ENCODE data around the gene C11orf58. TPM values are rescaled to one million over a fixed set of nuclear protein-coding genes. Genes with fewer than 3 reads are reported as not detected.

Gene C11orf58
- total RNA-seq, 1 donor from 2014 or later, result 40.9 TPM

- H3K4me1 ChIP-seq, result no peaks in the 10 kb centered on the region
- H3K9me3 ChIP-seq, result no peaks in the 10 kb centered on the region
- no peak overlapping the region for H3K27ac ChIP-seq
- no peak for DNase-seq (ENCODE audit: low spot score in 2 of 2)
- H3K27me3 ChIP-seq, result no peaks in the 10 kb centered on the region
- H3K36me3 ChIP-seq, result peaks cover 0 to 3% of the 10 kb centered on the region in 2 donors
- no peak for TF ChIP-seq CTCF (IDR thresholded peaks at IDR 0.05)
- intact Hi-C loops (cut with DNase I), result no loop called here
- no peak overlapping the region for H3K4me3 ChIP-seq
Measured at GRCh38 chr11:16799890-16800289, 61.4 kb downstream of the C11orf58 start.

DNA sequence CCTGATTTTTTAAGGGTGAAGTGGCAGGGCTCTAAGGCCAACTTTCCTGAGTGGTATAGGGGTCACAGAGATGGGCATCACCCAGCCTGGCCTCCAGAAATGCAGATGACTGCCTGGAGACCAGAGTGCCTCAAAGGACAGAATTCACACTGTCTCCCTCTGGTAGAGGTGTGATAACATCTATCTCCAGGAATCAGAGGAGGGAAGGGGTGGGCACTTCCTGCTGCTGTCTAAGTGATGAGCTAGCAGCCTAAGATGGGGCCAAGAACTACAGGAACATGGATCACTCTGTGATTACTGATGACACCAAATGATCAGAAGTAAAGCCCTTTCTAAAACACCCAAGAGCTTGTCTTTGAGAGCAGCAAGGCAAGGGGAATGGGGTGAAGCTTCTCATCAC lies 61.9 kb downstream of the C11orf58 start:
- Histone ChIP-seq H3K9me3 (no peaks in the 10 kb centered on the region), H3K27me3 (no peaks in the 10 kb centered on the region), H3K4me1 (no peaks in the 10 kb centered on the region), H3K36me3 (peaks cover 0 to 3% of the 10 kb centered on the region in 2 donors), H3K4me3 (no peak overlapping the region), H3K27ac (no peak overlapping the region)
- intact Hi-C loops (cut with DNase I), result no loop called here
- no peak for TF ChIP-seq CTCF (IDR thresholded peaks at IDR 0.05)
- no peak for DNase-seq (ENCODE audit: low spot score in 2 of 2)

- DNase-seq (ENCODE audit: low spot score in 2 of 2), result no peak
- Histone ChIP-seq H3K36me3 (peaks cover 0 to 3% of the 10 kb centered on the region in 2 donors), H3K4me1 (peaks cover 0 to 2% of the 10 kb centered on the region in 2 donors), H3K27ac (no peak overlapping the region), H3K27me3 (no peaks in the 10 kb centered on the region), H3K9me3 (no peaks in the 10 kb centered on the region), H3K4me3 (no peak overlapping the region)
- TF ChIP-seq CTCF (IDR thresholded peaks at IDR 0.05), result no peak
- intact Hi-C loops (cut with DNase I), result no loop called here
Measured at GRCh38 chr11:16801288-16801980, 63.0 kb downstream of the C11orf58 start.

DNA sequence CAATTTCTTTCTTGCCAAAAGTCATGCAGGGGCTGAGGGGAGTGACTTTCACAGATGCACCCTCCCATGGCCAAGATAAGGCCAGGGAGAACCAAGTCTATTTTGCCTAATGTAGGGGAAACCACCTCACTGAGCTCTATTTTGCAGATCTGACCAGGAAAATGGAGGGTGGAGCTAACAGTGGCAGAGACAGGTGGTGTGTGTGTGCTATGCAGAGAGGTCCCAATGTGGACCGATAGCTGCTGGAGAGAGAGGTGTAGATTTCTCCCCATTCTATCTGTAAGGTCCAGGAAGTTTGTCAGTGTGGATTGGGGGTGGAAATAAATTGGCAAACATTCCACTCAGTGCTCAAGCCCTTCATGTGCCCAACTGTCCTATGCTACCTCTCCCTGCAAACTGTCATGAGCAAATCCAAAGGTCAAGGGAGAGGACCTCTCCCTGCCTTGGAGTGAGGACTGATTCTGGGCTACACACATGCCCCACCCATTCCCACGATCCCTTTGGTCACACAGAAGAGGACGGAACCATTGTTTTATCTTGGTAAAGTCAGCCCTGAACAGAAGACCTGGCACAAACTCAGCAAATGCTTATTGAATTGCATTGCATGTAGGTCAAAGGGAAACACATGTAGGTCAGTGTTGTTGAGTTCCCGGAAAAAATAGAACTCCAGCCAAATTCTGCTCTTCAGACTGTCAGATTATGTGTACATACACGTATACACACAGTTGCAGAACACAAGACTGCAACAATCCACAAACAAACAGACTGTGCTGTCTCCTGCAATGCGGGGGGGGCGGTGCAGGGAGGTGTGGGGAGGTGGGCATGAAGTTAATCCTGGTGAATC lies 65.9 kb downstream of the C11orf58 start:
- Histone ChIP-seq H3K9me3 (no peaks in the 10 kb centered on the region), H3K36me3 (peaks cover 0 to 3% of the 10 kb centered on the region in 2 donors), H3K27me3 (no peaks in the 10 kb centered on the region), H3K27ac (no peak overlapping the region), H3K4me3 (no peak overlapping the region), H3K4me1 (peaks cover 0 to 6% of the 10 kb centered on the region in 2 donors)
- intact Hi-C loops (cut with DNase I), result no loop called here
- no peak for TF ChIP-seq CTCF (IDR thresholded peaks at IDR 0.05)
- no peak for DNase-seq (ENCODE audit: low spot score in 2 of 2)

GRCh38 chr11:16805938-16806337 lies 67.5 kb downstream of the C11orf58 start:
- no peak overlapping the region for H3K4me3 ChIP-seq
- intact Hi-C loops (cut with DNase I), result no loop called here
- H3K9me3 ChIP-seq, result no peaks in the 10 kb centered on the region
- peaks cover 0 to 13% of the 10 kb centered on the region in 2 donors for H3K4me1 ChIP-seq
- no peaks in the 10 kb centered on the region for H3K27me3 ChIP-seq
- TF ChIP-seq CTCF (IDR thresholded peaks at IDR 0.05), result no peak
- H3K36me3 ChIP-seq, result peaks cover 0 to 3% of the 10 kb centered on the region in 2 donors
- no peak overlapping the region for H3K27ac ChIP-seq
- no peak for DNase-seq (ENCODE audit: low spot score in 2 of 2)
